GM08714 (cell line): Measurements from ENCODE around the gene PRODH.
"Not testable (repeated sequence)": the region's sequence is repeated elsewhere in the genome, so short reads cannot be mapped to it uniquely, and the experiment has no call there.

Experiments used
- H3K4me3 ChIP-seq: fragments of 200-500 bp; sonication (Bioruptor generic); 2 replicates; pipeline ENCODE4 v1.5.1; 2014; ENCODE audit warnings: mild to moderate bottlenecking, low read length, inconsistent platforms
- ZNF274 ChIP-seq: IDR thresholded peaks from 2 replicates; pipeline ENCODE4 v1.6.1; 2012; ENCODE audit warnings: mild to moderate bottlenecking, low read depth, low read length

Gene PRODH

DNA sequence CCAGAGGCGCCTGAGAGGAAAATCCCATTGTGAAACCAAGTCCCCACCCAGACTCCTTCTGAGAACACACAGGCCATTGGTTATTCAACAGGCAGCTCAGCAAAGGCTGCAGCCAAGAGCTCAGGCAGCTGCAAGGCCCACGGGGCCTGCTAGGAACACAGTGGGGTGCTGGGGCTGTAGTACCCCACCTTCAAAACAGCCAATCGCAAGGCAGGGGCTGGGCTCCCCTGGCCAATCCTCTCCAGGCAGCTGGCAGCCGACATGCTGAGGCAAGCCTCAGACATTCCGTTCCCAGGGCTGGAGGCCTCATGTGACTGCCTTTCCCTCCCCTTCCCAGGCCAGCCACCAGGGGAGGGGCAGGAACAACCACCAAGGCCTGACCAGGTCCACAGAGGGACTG, 6.6 kb downstream of the PRODH start:
- no peak overlapping the region for H3K4me3 ChIP-seq
- TF ChIP-seq ZNF274, result no peak

GRCh38 chr22:18927573-18927972, 8.5 kb downstream of the PRODH start:
- H3K4me3 ChIP-seq, result no peak overlapping the region
- TF ChIP-seq ZNF274, result no peak

DNA sequence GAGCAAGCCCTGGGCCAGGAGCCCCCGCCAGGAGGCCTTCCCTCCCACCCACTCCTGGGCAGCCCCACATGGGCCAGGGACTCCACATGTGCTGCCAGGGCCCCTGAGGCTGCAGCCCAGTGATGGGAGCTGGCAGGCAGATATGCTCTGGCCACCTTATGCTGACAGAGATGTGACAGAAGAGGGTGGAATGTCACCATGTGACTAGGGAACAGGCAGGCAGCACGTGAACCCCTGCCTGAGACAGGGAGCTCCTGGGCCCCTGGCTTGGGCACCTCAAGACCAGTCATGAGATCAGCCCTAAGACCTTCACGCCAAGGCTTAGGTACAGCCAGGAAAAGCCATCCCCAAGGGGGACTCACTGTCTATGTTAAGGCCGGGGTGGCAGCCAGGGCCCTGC, 9.1 kb downstream of the PRODH start:
- H3K4me3 ChIP-seq, result no peak overlapping the region
- no peak for TF ChIP-seq ZNF274

DNA sequence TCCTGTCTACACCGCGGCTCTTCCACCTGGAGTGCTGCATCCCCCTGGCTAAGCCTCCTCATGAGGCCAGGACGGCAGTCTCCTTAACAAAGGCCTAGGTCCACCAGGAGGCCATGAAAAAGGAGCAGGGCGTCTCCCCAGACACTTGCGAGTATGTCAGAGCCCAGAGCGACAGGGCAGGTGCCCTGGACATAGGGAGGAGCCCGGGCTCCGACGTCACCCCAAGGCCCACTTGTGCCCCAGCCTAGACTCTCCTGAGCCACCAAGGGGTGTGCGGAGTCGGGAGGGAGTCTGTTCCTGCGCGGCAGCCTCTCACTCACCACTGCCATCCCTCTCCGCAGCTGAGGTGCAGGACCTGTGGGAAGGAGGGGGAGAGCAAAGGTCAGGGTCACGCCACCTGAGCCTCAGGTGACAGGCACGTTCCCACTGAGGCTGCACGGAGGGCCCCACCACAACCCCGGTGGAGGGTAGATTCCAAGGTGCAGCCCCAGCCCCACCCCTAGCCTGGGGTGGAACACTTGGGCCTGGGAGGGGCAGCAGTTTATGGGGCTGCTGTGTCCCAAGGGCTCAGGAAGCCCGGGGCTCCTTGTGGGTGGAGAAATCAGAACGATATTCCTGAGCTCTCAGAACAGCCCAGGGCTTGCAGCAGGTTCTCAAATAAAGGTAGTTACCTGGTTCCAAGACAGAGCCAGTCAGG, 10.6 kb downstream of the PRODH start:
- H3K4me3 ChIP-seq, result no peak overlapping the region
- TF ChIP-seq ZNF274, result no peak

GRCh38 chr22:18920257-18920902, 15.7 kb downstream of the PRODH start:
- H3K4me3 ChIP-seq, result not testable (repeated sequence)

DNA sequence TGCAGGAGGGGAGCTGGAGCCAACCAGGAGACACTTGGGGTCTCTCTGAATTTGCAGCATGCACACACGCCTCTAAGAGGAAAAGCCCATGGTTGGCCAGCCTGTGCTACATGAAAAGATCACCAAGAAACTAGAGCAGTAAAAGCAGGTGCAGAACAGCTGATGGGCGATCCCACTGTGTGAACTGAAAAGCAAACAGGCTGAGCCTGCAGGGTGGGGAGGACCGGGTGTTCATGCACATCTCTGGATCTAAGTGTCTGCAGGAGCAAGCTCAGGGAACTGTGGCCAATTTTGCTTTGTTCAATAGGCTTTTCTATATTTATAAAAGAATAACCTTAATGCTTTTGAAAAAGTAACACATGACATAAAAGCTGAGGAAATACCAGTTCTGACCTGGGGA, 18.3 kb downstream of the PRODH start:
- not testable (repeated sequence) for H3K4me3 ChIP-seq

DNA sequence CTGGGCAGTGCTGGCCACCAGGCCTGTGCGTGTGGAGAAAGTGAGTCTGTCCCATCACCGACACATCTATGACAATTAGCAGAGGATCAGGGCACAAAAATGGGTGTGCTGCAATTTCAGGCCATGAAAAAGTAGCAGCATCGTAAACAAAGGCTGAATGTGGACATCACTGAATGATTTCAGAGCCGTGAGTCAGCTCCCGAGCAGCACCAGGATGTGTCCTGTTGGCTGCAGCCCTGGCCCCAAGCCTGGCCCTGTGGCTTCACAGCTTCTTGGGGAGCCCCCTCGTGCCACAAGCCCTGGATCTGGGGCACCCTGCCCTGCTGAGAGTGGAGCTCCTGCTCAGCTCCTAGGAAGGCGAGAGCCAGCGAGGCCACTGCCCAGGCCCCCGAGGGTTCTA, 20.5 kb downstream of the PRODH start:
- H3K4me3 ChIP-seq, result not testable (repeated sequence)

GRCh38 chr22:18914558-18914957, 21.5 kb downstream of the PRODH start:
- not testable (repeated sequence) for H3K4me3 ChIP-seq

- H3K4me3 ChIP-seq, result not testable (repeated sequence)
These were observed 23.7 kb downstream of the PRODH start for GRCh38 chr22:18912264-18912946.

- not testable (repeated sequence) for H3K4me3 ChIP-seq
These were observed 24.6 kb downstream of the PRODH start for GRCh38 chr22:18911535-18911934.

- TF ChIP-seq ZNF274, result no peak
- no peak overlapping the region for H3K4me3 ChIP-seq
These were observed 26.5 kb downstream of the PRODH start for GRCh38 chr22:18909556-18909955.

GRCh38 chr22:18906896-18907295, 29.2 kb downstream of the PRODH start:
- no peak overlapping the region for H3K4me3 ChIP-seq
- no peak for TF ChIP-seq ZNF274

DNA sequence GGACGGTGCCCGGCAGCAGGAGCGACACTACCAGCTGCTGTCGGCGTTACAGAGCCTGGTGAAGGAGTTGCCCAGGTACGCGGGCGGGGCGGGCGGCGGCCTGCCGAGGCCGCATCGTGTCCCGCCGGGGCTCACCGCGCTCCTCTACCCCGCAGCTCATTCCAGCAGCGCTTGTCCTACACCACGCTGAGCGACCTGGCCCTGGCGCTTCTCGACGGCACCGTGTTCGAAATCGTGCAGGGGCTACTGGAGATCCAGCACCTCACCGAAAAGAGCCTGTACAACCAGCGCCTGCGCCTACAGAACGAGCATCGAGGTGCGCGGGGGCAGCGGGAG, 29.7 kb downstream of the PRODH start:
- not testable (repeated sequence) for H3K4me3 ChIP-seq

DNA sequence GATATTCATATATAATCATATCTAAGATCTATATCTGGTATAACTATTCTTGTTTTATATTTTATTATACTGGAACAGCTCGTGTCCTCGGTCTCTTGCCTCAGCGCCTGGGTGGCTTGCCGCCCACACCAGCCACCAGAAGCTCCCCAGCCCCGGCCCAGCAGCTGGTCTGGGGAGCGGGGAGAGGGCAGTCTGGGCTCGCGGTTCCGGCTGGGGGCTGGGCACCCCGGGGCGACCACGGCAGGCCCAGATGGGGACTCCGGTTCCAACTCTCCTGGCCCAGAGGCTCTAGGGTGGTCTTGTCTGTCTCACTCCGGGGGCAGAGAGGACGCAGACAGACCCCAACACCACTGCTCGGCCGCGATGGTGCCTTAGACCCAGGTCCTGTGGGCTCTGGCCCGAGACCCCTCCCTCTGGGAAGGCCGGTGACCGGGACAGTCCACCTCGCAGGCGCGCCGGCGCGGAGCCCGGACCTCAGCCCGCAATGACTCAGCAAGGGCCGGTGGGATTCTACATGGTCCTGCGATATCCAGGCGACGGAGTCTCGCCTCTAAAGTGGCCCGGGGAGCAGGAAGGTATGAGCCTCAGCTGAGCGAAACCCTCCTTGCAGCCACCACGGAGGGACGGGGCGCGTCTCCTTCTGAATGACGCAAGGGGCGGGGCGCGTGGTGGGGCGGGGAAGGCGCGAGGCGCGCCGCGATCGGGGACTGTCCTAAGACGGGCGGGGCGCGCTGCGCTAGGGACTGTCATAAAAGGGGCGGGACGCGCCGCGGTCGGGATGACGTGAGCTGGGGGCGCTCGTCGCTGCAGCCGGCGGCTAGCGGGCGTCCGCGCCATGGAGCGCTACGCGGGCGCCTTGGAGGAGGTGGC, 30.3 kb downstream of the PRODH start, which contains the start of gene DGCR6:
Gene DGCR6 (plus strand): TSS at position 781 of the 870 bp plus-strand sequence. CDS start 55 bp downstream, at position 836.
- TF ChIP-seq ZNF274, result no peak
- no peak within 1 kb of the TSS for H3K4me3 ChIP-seq

GRCh38 chr22:18896037-18896657, 39.9 kb downstream of the PRODH start:
- H3K4me3 ChIP-seq, result not testable (repeated sequence)

DNA sequence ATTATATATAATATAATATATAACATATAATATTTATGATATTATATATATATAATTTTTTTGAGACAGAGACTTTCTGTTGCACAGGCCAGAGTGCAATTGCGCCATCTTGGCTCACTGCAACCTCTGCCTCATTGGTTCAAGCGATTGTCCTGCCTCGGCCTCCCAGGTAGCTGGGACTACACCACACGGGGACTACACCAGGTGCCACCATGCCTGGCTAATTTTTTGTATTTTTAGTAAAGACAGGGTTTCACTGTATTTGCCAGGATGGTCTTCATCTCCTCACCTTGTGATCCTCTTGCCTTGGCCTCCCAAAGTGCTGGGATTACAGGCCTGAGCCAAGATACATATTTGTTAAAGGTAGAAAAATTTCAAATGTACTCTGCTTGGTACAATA, 42.3 kb downstream of the PRODH start:
- not testable (repeated sequence) for H3K4me3 ChIP-seq

- not testable (repeated sequence) for H3K4me3 ChIP-seq
These were observed 45.4 kb downstream of the PRODH start for GRCh38 chr22:18890510-18891192.
